Sigmoid colon (tissue), 4 donors: ENCODE results near the gene CYBRD1.

Experiments used
- EP300 ChIP-seq, 4 donors: sonication (generic); formaldehyde crosslinking; IDR thresholded peaks; one replicate each; pipeline ENCODE4 v1.6.1; 2017; ENCODE audit warnings: antibody characterized with exemption in 4 of 4
- POLR2A ChIP-seq, 2 donors: fragments of 450-650 bp; IDR thresholded peaks; one replicate each; pipeline ENCODE4 v1.6.1; 2016; ENCODE audit warnings: antibody characterized with exemption in 2 of 2, mild to moderate bottlenecking in 2 of 2, moderate library complexity in 2 of 2
- POLR2AphosphoS5 ChIP-seq, 4 donors: sonication (generic); formaldehyde crosslinking; IDR thresholded peaks; one replicate each; pipeline ENCODE4 v1.6.1; 2017; ENCODE audit warnings: antibody characterized with exemption in 4 of 4
- TF ChIP-seq, protein P1 (sequence below), 4 experiments: fragments of 450-650 bp in 3 of 4; fragments of 200-600 bp in 1 of 4; IDR thresholded peaks; one replicate each; pipeline ENCODE4 v1.5.1; 2016 to 2019; ENCODE audit warnings: antibody characterized with exemption in 4 of 4, mild to moderate bottlenecking in 3 of 4, moderate library complexity in 2 of 4

DNA sequence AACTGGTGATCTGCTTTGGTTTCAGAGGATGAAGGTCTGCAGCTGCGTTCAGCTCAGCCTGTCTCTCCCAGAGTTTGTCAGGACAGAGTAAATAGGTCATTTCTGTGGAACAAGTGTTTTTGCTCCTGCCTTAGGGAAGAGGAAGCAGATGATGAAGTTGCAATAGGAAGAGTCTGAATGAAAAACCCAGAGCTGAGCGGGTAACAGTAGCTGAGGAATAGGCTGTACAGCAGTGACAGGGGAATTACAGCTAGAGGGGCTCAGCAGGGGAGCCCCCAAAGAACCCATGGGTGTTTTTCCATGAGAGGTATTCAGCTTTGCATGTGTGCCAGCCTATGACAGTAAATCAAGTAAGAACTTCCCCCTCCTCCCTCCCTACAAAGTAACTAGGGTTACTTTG lies 10.3 kb upstream of the CYBRD1 start:
- TF ChIP-seq POLR2A (IDR thresholded peaks at IDR 0.05) (no peak), EP300 (IDR thresholded peaks at IDR 0.05) (no peak), POLR2AphosphoS5 (IDR thresholded peaks at IDR 0.05) (no peak)
- TF ChIP-seq, protein P1, sequence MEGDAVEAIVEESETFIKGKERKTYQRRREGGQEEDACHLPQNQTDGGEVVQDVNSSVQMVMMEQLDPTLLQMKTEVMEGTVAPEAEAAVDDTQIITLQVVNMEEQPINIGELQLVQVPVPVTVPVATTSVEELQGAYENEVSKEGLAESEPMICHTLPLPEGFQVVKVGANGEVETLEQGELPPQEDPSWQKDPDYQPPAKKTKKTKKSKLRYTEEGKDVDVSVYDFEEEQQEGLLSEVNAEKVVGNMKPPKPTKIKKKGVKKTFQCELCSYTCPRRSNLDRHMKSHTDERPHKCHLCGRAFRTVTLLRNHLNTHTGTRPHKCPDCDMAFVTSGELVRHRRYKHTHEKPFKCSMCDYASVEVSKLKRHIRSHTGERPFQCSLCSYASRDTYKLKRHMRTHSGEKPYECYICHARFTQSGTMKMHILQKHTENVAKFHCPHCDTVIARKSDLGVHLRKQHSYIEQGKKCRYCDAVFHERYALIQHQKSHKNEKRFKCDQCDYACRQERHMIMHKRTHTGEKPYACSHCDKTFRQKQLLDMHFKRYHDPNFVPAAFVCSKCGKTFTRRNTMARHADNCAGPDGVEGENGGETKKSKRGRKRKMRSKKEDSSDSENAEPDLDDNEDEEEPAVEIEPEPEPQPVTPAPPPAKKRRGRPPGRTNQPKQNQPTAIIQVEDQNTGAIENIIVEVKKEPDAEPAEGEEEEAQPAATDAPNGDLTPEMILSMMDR (IDR thresholded peaks at IDR 0.05) = no peak
